Effector CD4-positive, alpha-beta T cell (primary cell): ENCODE measurements around the gene HOXD13.

ENCODE experiments used
- DNase-seq: peaks from one replicate; pipeline ENCODE4 v3.0.0-alpha.2; 2020

Gene HOXD13

DNA sequence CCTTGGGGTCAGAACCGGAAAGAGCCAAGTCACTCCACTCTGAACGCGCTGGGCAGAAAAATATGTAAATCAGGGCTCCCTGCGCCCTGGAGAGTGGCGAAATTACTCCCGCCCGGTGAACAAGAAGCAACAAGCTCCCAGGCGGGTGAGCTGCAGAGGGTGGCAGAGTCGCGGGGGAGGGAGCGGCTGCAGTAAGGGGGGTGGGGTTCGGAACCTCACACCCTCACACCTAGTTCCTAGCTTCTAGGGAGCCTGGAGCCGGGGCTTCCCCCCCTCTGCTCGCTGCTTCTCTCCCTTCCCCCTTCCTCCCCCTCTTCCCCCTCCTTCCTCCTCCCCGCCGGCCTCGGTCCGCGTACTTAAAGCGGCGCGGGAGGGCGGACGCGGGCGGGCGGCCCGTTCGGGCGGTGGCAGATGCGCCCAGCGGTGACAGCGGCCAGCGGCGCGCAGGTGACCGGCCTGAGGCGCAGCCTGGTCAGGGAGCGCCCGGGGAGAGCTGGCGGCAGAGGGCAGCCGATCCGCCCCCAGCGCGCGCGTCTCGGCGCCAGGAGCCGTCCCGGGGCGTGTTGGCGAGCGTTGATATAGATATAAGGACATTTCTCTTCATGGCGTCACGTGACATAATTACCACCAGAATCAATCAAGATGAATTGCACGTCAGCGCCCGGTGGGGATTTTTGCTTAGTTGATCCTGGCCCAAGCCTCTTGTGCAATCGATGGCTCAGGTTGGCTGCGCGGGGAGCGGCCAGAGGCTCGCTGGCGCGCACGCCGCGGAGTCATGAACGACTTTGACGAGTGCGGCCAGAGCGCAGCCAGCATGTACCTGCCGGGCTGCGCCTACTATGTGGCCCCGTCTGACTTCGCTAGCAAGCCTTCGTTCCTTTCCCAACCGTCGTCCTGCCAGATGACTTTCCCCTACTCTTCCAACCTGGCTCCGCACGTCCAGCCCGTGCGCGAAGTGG, 14.3 kb downstream of the HOXD13 start, which contains the start of gene HOXD11:
Gene HOXD11 (plus strand): TSS at position 700 of the 959 bp plus-strand sequence. CDS start 76 bp downstream, at position 776.
- DNase-seq, result no peak

DNA sequence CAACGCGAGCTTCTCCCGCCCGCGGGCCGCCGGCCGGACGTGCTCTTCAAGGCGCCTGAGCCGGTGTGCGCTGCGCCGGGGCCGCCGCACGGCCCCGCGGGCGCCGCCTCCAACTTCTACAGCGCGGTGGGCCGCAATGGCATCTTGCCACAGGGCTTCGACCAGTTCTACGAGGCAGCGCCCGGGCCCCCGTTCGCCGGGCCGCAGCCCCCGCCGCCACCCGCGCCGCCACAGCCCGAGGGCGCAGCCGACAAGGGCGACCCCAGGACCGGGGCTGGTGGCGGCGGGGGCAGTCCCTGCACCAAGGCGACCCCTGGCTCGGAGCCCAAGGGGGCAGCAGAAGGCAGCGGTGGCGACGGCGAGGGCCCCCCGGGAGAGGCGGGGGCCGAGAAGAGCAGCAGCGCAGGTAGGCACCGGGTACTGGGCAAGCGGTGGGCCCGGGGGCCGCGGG, 15.2 kb downstream of the HOXD13 start:
- no peak for DNase-seq

DNA sequence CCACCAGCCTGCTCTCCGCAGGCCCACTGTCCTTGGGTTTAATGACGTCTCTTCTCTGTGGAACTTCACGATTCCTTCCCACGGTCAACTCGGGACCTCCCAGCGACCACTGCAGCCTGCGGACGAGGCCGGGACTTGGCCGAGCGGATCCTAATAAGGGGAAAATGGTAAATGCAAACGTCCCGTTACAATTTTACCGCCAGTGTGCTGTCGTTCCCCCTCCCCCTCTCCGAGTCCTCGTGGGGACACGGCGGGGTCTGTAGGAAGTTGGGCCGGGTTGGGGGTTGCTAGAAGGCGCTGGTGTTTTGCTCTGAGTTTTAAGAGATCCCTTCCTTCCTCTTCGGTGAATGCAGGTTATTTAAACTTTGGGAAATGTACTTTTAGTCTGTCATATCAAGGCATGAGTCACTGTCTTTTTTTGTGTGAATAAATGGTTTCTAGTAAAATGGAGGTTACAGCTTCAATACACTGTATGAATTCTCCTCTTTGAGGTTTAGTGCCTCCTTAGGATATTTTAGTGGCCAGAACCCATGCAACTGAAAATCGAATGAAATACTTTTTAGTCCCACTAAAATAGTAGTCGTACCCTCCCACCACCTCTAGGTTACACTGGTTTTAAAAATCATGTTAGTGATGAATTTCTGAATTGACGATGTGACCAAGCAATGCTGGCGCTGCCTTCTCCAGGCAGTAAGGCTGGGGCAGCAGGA, 16.8 kb downstream of the HOXD13 start:
- no peak for DNase-seq

DNA sequence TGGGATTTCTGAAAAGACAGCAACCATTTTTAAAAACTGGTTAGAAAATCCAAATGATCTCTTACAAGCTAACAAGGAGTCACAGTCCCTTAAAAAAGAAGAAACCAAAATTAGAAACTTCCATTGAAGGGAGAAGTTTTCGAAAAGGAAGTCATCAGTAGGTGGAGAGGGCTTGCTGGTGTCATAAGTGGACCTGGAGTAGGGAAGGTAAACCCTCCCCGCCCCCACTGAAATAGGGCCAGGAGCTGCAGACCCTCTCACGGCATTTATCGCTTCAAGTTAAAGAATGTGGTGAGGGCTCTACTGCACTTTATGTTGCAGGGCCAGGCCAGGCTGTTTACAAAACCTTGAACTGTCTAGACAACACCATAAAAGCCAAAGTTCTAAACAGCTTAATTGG, 17.4 kb downstream of the HOXD13 start:
- no peak for DNase-seq

DNA sequence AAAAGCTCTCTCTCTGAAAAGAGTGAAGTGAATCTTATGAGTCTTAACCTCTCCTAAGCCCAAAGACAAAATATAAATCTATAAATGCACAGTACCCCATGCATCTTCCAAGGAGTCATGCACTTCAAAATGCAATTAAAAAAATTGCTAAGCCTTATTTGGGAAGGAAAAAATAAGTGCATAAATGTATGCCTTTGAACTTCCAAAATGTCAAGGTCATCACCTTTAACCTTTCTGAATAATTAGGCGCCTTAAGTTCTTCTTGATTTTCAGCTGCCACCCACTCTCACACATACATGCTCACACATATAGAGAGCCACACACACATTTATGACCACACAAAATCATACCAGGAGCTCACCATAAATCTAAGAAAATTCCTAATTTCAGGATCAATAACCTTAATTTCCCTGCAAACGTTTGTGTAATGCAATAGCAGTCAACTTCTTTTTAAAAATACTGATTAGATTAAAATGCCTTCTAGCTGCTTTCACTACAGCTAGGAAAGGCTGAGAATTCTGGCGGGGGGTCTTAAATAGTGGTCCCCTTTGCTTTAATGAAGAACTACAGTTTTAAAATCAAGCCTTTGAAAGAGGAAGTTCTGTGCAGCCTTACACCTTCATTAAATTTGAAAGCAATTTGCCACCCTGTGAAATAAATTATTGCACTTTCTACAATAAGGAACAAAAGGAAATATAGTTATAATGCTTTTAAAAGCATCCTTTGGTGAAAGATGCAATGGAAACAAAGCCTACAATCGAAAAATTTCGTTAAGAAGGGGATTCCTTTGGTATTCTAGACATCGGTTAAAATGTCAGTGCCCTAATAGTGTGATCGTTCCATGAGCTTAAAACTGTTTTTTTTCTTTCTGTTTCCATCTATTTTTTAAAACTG, 18.1 kb downstream of the HOXD13 start:
- DNase-seq, result no peak

DNA sequence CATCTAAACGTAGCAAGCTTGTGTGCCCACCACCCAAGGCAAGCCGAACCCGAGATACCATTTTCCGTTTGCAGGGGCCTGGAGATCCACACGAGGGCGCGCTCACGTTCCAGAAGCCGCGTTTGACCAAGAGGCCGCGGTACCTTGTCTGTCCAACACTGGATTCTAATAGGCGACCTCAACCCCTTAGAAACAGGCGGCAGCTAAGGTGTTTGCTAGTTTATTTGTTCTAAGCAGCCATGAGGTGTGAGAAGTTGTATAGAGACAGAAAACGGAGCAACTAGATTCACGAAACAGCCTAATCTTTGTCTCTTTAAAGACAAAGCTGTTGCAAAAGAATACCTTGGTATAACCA, 18.8 kb downstream of the HOXD13 start:
- DNase-seq, result no peak

DNA sequence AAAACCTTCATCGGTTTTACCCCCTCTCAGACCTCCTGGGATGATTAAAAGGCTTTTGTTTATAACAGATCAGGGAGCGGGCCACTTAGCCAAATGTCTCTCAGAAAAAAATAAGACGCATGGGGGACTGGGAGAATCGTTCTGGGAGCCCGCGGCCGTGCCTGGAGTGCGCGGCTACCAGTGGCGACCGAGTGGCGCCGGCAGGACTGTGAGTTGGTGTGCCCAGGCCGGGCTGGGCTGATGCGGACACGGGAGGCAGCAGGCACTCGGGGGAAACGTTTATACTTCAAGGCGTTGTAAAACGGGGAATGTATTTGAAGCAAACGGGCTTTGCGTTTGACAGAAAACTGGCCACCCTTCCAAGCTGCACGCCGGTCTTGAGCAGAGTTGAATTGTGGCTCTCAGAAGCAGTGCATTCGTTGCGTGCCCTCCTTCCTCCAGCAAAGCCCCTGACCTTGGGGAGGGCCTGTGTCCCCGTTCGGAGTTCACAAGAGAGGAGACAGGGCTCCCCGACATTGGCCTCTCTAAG, 19.4 kb downstream of the HOXD13 start:
- no peak for DNase-seq

DNA sequence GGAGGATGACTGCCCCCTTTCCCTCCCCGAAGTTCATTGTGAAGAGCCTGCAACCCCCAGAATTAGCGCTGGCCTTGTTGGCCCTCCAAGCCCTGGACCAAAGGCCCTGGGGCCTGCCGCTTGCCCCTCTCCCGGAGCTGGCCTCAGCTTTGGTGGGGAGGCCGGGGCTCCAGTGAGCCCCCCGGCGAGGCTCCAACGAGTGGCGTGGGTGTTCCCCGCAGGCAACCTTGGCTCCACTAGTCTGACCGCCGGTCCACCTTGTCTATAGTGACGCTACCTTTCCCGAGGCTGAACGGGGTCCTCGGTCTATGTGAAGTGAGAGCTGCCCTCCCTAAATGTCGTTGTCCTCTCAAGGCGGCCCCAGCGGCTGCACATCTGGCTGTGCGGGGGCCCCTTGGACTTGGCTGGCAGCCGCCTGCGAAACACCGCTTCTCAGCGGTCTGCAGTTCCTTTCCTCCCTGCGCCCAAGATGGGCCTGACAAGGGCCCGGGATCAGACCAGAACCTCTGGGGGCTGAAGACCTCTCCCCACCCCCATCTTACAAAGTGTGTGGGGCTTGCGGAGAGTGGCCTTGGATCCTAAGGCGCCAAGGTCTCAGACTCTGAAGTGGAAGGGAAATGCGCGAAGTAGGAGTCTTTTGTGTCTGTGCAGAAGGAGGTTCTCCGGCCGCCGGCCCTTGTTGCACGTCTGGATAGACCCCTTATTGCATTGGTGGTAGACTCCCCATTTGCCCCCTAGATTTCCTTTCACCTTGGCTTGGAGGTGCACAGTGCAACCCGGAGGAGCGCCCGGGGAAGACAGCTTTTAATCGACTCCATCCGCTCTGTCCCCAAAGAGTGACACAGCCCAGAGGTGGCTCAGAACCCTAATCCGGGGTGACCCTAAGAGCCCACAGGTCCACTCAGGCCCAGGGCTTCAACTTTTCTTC, 20.1 kb downstream of the HOXD13 start:
- no peak for DNase-seq

DNA sequence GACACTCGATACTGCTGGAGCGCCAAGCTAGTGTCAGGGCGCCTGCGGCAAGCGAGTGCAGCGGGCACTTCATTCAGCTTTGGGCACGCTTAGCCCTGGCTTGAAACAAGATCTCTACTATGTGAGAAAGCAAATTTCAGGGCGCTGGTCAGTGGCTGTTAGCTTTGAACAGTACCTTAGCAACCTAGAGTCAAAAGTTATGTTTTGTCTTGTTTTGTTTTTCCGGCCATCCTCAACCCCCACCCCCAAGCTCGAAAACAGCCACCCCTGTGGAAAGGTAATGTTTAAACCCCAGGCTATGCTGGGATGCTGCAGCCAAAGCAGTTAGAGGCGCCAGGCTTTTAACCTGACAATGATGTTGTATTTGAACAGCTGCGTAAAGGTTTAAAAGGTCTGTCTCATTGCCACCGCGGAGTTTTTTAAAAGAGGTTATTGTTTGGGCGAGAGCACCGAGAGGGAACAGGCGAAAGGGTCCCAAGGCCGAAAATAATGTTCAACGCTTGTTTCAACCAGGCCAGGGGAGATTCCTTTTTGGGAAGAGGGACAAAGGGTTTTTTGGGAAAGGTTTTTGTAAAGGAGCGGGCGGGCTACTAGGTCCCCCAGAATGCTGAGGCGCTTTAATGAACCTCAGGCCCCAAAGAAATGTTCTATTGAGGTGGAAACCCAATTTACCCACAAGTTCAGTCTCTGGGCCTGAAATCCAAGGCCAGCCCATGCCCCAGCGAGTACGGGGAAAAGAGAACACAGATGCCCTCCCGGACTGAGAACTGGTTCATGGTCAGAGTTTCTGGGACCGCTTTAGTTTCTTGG, 21.8 kb downstream of the HOXD13 start:
- no peak for DNase-seq

DNA sequence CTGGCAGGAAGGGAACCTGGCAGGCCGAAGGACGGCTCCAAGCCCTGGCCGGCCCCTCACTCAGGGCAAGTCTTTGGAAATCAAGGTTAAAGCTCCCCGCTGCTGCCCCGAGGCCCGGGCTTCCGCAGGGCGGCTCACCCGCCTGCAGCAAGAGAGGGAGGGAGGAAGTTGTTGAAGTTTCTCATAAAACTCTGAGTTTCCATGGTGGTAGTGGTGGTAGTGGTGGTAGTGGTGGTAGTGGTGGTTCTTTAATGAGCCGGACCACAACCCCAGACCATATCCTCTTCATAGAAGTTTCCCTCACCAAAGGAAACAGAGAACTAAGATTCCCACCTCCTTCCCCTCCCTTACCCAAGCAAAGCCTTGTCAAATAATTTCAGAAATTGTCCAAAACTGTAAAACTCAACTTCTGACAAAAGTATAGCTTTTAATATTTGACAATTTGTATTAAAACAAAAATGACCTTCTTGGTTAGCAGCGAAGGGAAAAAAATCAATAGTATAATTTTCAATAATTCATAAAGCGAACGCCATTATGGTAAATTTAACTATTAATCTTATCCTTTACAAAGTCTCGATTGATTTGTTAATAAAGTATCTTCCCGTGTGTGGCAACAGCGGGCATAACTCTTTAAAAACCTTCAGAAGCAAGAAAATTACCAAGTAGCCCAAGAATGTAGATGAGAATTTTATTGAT, 22.6 kb downstream of the HOXD13 start:
- DNase-seq, result no peak

DNA sequence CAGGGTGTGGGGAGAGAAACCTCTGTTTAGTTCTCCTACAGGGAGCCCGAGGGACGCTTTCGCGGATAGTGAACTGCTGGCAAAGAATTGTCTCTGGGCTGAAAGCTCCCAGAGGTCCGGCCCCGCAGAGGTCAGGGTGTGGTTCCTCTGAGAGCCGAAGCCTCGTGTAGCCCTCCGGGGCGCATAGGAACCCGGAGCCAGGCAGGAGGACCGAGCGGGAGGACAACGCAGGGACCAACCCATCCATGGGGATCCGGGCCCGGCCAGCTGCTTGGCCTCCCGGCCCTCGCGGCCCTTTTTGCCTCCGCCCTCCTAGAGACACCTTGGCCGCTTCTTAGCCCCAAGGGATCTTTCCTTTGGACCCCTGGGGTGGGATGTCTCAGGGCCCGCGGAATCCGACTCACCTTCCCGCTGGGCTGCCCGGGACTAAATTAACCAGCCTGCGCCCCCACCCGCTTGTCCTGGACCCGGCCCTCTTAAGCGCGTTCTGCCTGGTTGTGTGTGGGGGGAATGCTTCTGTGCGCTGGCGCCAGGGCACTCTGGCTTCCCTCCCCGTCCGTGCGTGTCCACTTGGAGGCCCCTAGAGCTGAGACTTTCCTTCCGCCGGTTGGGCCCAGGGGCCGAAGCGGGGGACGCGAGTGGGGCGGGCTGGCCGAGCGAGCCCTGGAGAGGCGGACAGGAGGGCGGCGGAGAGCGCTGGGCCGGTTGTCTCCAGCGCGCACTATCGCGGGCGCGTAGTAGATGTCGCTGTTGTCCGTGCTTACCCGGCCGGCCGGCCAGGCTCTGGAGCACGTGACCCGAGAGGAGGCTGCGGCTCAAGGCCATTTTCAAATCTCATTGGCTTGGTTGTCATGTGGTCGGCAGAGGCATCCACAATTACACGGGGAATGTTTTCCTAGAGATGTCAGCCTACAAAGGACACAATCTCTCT, 23.6 kb downstream of the HOXD13 start, which contains the start of gene HOXD10:
Gene HOXD10 (plus strand): TSS at position 896 of the 931 bp plus-strand sequence. CDS start 56 bp downstream, outside the sequence.
- DNase-seq, result no peak

DNA sequence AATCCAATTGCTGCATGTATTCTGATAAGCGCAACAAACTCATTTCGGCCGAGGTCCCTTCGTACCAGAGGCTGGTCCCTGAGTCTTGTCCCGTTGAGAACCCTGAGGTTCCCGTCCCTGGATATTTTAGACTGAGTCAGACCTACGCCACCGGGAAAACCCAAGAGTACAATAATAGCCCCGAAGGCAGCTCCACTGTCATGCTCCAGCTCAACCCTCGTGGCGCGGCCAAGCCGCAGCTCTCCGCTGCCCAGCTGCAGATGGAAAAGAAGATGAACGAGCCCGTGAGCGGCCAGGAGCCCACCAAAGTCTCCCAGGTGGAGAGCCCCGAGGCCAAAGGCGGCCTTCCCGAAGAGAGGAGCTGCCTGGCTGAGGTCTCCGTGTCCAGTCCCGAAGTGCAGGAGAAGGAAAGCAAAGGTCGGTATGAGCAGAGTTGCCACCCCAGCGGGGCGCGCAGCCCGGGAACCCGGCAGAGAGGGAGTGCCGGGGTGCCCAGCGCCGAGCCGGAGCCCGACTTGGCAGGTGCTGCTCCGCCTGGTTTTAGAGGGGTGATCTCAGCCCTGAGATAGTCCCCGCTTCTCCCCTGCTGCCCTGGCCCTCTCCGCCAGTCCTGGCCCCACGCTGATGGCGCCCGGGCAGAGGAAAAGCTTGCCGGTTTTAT, 24.8 kb downstream of the HOXD13 start:
- no peak for DNase-seq

DNA sequence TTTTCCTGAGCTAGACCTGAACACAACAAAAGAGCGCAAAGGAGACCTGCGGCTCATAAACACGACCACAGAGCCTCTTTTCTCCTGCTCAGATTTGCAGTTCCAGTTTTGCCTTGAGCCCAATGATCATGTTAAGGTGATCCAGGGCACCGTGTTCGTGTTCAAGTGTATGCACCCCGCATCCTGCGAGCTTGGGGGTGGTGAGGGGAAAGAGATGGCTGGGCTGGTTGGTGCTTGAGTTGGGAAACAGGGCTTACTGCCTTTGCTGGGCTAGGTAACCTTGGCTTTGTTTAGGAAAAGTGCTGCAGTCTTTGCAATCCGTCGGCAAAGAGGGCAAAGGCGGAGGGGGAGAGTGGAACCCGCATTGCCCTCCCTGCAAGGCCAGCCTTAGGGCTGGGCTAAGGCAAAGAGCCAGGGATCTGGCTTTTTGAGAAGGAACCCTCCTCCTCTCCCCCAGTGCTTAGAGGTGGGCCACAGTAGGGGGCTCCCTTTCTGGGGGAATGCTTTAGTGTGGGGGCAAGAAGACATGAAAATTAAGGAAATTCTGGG, 25.4 kb downstream of the HOXD13 start:
- DNase-seq, result no peak

DNA sequence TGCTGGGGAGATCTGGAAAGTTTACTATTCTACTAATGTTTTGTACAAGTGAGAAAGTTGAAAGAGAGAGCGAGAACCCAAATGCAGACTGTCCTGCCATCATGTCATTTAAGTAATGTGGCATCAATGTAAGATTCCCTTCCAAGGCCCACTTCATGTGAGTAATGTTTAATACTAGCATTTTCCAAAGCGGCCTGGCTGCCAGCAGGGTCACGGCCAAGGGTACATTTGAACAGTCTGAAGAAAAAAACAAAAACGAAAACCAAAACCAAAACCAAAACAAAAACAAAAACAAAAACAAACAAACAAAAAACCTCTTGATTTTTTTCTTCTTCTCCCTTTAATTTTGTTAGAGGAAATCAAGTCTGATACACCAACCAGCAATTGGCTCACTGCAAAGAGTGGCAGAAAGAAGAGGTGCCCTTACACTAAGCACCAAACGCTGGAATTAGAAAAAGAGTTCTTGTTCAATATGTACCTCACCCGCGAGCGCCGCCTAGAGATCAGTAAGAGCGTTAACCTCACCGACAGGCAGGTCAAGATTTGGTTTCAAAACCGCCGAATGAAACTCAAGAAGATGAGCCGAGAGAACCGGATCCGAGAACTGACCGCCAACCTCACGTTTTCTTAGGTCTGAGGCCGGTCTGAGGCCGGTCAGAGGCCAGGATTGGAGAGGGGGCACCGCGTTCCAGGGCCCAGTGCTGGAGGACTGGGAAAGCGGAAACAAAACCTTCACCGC, 26.2 kb downstream of the HOXD13 start:
- DNase-seq, result no peak

DNA sequence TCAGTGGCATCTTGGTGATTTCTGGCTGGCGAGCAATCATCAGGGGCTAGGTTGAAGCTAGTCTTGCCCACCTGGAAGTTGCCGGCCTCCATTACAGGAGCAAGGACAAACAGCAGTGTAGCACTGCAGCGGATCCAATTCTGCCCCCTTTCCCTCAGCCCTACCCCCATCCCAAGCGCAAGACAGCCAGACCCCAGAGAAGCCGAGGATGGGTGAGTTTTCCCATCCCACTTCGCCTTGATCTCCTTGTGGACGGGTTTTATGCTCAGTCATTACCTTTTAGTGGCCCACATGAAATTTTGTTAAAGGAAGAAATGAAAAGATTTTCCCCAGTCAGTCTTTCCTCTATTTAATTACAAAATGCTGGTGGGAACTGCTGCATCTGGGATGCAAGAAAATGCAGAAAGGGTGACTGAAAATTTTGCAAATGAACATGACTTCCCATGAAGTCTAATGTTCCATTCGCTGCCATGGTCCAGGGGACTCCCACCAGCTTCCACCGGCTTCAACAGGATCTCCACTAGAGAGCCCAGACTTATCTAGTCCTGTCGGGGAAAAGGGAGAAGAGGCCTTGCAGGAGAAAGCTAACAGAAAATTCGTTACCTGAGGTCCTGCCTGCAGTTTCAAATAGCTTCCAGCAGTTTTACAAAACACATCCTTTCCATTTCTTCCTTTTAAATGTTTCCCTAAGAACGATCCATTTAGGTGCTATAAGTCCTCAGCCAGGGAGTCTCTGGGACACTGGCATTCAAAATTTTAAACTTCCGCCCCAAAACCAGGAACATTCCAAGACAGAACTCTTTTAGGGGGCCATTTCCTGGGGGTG, 28.1 kb downstream of the HOXD13 start:
- no peak for DNase-seq
